DMS53 treated with DMSO at 0.1 percent for 48 hours (cell line): ENCODE data around the gene OTUD4.
"Not testable (repeated sequence)": the region's sequence is repeated elsewhere in the genome, so short reads cannot be mapped to it uniquely, and the experiment has no call there.

Source experiments
- DNase-seq: peaks from one replicate; lab custom pipeline; 2025; ENCODE audit not compliant: unreplicated experiment; lab: John Stamatoyannopoulos, UW

Gene OTUD4

GRCh38 chr4:145181091-145181501 lies 707 bp upstream of the OTUD4 start:
- DNase-seq: no peak

- not testable (repeated sequence) for DNase-seq
These were observed 510 bp downstream of the OTUD4 start for GRCh38 chr4:145179861-145180297.

GRCh38 chr4:145179281-145179860 lies 1.0 kb downstream of the OTUD4 start:
- peak; percentile 11 for DNase-seq

GRCh38 chr4:145178740-145179280 lies 1.6 kb downstream of the OTUD4 start:
- DNase-seq: no peak

GRCh38 chr4:145177906-145178538 lies 2.4 kb downstream of the OTUD4 start:
- no peak for DNase-seq

GRCh38 chr4:145177511-145177905 lies 2.9 kb downstream of the OTUD4 start:
- DNase-seq: no peak

GRCh38 chr4:145176641-145177432 lies 3.6 kb downstream of the OTUD4 start:
- no peak for DNase-seq

- no peak for DNase-seq
These were observed 8.5 kb downstream of the OTUD4 start for GRCh38 chr4:145171911-145172310.

GRCh38 chr4:145170223-145170622 lies 10.2 kb downstream of the OTUD4 start:
- DNase-seq: no peak

- DNase-seq: no peak
These were observed 11.7 kb downstream of the OTUD4 start for GRCh38 chr4:145168581-145169187.

- no peak for DNase-seq
These were observed 12.5 kb downstream of the OTUD4 start for GRCh38 chr4:145167887-145168286.

- no peak for DNase-seq
These were observed 18.8 kb downstream of the OTUD4 start for GRCh38 chr4:145161549-145161948.

- DNase-seq: no peak
These were observed 23.4 kb downstream of the OTUD4 start for GRCh38 chr4:145156986-145157385.

GRCh38 chr4:145155268-145155870 lies 25.0 kb downstream of the OTUD4 start:
- DNase-seq: no peak

- no peak for DNase-seq
These were observed 25.8 kb downstream of the OTUD4 start for GRCh38 chr4:145154573-145154972.

GRCh38 chr4:145153904-145154298 lies 26.5 kb downstream of the OTUD4 start:
- DNase-seq: no peak

- DNase-seq: no peak
These were observed 27.0 kb downstream of the OTUD4 start for GRCh38 chr4:145153181-145153903.

GRCh38 chr4:145148980-145149379 lies 31.4 kb downstream of the OTUD4 start:
- no peak for DNase-seq

GRCh38 chr4:145136219-145136618 lies 44.2 kb downstream of the OTUD4 start:
- not testable (repeated sequence) for DNase-seq

GRCh38 chr4:145132511-145133098 lies 47.8 kb downstream of the OTUD4 start:
- no peak for DNase-seq
